Stimulated activated CD8-positive, alpha-beta memory T cell treated with anti-CD3 and anti-CD28 coated beads, Interleukin-15, amount 100 ng/mL, for 4 hours (primary cell): Measurements from ENCODE around the gene NAPEPLD.
"Not testable (repeated sequence)": the region's sequence is repeated elsewhere in the genome, so short reads cannot be mapped to it uniquely, and the experiment has no call there.

Experiments used
- DNase-seq, 2 donors: peaks; one replicate each; pipeline ENCODE4 v3.0.0-alpha.2; 2020; ENCODE audit warnings: low read depth in 2 of 2

The NAPEPLD gene

DNA sequence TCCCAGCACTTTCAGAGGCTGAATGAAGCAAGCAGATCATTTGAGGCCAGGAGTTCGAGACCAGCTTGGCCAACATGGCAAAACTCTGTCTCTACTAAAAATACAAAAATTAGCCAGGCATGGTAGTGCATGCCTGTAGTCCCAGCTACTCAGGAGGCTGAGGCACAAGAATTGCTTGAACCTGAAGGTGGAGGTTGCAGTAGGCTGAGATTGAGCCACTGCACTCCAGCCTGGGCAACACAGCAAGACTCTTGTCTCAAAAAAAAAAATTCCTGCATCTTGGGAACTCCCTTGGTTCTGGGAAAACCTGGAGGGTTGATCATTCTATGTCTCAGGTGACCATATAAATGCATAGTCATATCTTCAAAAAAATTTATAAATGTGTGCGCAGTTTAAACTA is 4.1 kb downstream of the NAPEPLD start:
- DNase-seq: not testable (repeated sequence)

DNA sequence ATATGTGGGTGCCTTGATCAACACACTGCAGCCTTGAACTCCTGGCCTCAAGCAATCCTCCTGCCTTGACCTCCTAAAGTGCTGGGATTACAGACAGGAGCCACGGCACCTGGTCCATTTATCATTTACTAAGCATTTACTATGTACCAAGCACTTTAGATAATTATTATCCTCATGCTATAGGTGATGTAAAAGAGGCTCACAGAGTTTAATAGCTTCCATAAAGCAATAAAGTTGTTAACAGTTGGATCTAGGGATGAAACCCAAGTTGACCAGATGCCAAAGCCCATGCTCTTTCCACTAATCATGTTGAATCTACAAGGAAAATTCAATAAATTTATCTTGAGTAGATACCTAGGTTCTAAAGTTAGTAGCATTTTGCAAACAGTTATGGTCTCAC is 5.0 kb downstream of the NAPEPLD start:
- no peak for DNase-seq

DNA sequence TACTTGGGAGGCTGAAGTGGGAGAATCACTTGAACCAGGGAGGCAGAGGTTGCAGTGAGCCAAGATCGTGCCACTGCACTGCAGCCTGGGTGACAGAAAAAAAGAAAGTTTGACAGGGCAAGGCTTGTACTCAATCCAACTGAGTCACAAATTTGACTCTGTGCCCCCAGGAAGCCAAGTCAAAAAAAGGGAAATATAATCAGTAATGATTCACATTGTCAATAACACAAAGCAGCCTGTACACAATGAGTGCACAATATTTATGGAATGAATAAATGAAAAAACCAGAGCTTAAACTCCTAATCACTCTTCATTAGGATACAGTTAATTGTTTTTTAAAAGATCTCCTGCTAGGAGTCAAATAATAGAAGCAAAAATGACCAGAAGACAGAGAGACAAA is 6.4 kb downstream of the NAPEPLD start:
- no peak for DNase-seq

DNA sequence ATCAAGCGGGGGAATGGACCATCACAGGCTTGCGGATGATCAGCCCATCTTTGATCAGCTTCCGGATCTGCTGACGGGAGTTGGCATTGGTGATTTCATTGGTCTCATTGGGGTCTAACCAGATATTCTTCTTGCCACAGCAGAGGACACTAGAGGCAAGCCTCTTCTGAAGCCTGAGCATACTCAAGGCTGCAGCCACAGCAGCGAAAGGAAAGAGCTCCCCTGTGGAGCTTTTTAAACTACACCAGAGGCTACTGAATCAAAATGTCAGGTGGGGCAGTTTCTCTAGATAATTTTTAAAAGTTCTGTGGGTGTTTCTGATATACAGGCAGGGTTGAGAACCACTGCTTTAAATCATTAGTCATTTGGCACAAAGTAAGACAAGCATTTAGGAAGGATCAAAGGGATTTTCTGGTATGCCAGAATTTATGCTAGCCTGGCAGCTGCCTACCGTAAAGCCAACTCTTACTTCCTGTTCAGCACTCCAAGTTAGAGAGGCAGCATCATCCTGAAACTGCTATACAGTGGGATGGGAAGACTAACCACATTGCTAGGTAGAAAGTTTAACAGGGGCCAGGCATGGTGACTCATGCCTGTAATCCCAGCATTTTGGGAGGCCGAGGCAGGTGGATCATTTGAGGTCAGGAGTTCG is 7.0 kb downstream of the NAPEPLD start:
- DNase-seq: no peak

DNA sequence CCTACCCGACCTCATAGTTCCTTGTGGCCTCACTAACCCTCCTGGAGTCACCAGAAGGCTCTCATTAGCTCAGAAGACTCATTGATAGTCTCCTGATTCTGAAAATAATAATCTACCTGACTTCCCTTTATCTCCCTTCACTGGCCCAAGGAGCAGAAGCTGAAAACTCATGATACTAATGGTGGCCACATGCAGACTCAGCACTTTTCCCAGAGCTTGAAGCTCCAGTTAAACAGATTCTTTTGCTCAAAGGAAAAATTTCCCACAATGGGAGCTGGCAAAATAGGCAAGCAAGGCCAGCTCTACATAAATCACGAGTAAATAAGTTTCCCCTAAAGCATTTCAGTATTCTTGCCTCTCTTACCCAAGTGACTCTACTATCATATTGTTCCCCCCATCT is 8.2 kb downstream of the NAPEPLD start:
- no peak for DNase-seq

DNA sequence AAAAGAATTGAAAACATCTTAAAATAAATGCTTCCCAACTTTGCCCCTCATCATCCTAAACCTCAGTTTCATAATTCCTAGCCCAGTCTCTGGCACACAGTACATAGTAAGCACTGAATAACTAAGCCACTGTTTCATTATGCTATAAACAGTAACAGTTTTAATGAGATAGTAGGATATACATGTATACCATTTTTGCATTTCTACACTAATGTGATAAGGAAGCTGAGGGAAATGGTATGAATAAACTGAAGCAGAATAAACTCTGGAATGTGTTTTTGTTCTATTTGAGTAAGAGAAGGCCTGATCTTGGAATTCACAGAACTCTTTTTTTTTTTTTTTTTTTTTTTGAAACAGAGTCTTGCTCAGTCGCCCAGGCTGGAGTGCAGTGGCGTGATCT is 8.8 kb downstream of the NAPEPLD start:
- no peak for DNase-seq

DNA sequence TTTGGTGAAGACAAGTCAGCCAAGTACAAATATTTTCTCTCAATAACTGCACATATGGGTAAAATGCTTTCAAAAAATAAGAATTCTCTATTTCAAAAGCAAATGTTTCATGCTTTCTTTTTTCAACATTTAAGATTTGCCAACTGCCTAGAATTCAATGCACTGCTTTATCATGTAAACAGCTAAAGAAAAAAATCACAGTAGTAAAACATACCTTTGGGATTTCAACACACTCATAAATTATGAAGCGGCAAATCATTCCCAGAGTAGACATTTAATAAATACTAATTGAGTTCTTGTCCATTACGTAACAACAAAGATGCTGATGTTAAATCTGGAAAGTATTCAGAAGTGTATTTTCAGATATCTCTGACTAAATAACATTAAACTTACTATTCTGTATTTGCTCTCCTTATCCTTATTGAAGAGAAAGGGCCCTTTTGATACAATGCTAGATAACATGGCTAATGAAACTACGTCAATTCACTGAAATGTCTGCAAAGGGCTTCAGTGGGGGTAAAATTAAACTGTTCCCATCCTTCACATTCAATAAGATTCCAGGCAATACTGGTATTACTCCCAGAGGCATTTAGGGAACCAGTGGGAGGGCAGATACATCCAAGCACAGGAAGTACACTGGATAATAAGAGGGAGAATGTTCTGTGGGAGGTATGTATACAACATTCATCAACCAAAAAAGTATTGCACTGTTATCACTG is 13.9 kb downstream of the NAPEPLD start:
- DNase-seq: no peak

DNA sequence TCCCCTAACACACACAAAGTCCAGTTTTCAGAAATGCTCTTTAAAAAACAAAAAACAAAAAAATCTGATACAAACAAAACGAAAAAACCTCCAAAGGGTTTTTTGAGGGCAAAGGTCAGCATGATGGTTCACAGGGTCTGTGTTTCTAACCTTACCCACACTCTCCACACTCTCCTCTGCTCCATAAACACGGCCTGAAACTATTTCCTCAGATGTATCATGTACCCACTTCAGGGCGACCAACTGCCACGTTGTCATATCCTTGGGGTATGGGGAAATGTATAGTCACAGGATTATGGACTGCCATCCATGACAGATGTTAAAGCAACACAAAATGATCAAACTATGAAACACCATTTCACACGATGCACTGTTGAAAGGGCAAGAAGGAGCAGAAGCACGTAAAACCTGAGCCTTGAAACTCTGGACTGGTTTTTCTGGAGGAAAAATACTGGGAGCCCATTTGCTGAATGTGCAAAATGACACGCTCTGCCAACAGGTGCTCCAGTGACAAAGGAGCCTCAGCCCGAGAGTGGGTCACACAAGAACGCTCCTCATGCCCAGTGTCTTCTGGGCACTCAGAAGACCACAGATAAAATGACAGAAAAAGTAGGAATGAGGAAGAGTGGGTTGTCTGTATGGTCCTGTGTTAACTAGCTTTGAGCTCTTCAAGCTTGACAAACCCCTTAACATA is 15.8 kb downstream of the NAPEPLD start:
- no peak for DNase-seq

DNA sequence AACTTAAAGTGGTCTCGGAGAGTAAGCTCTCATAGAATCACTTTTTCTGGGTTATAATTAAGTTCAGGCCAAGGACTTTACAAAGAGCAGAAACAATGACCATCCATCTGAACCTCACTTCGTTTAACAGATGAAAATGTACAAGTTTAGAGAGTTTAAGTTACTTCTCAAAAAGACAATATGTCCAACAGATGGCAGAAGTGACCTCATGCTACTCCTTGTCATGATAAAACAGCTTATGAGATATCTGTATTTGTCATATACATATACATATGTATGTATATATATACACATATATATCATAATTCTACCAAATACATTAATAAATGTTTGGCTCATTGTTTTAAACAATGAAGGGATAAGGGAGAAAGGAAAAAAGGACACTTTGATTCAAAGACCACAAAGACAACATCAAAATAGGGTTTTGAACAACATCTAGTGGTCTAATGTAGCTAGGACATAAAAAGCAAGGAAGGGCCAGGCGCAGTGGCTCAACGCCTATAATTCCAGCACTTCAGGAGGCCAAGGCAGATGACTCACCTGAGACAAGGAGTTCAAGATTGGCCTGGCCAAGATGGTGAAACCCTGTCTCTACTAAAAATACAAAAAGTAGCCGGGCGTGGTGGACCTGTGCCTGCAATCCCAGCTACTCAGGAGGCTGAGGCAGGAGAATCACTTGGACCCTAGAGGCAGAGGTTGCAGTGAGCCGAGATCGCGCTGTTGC is 17.8 kb downstream of the NAPEPLD start:
- no peak for DNase-seq

DNA sequence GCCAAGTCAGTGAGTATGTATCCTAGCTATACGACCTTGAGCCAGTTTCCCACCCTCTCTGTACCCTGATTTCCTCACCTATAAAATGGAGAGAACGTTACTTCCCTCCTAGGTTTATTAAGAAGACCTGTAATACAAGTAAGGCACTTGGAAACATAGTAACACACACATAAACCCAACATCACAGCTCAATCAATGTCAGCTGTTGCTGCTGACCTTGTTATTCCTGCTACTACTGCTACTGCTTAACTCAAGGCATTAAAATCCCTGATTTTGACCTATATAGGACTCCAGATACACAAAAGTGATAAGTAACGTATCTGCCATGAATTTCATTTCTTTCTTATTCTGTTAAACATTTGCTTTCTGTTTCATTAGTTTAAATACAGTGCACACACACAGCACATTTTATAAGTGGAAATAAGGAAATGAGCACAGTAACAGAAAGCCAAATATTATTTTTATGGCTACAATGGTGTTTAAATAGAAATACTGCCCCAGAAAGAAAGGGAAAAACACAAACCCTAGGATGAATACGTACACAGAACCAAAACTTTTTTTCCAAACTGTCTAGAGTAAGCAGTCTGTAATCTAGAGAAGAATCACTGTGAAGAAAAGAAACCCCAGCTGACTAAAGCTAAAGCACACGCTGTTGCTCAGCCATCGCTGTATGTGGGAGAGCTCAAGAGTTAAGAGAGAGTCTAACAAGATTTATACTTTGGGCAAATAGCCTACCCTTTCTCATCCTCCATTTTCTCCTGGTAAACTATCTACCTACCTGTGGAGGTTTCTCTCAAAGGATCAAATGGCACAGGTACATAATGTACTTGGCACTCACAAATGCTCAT is 19.0 kb downstream of the NAPEPLD start:
- no peak for DNase-seq

DNA sequence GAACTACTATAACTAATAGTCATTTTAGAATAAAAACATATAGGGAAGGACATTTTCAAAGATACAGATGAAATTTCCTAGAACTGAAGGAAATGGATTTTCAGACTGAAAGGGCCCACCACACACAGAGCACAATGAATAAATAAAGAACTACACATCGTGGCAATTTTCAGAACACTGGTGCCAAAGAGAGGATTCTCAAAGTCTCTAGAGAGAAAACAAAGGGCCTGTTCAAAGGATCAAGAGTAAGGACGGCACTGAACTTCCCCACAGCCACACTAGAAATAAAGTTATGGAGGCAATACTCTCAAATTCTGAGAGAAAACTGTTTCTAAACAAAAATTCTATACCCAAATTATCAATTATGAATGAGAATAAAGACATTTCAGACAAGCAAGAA is 21.9 kb downstream of the NAPEPLD start:
- DNase-seq: no peak

DNA sequence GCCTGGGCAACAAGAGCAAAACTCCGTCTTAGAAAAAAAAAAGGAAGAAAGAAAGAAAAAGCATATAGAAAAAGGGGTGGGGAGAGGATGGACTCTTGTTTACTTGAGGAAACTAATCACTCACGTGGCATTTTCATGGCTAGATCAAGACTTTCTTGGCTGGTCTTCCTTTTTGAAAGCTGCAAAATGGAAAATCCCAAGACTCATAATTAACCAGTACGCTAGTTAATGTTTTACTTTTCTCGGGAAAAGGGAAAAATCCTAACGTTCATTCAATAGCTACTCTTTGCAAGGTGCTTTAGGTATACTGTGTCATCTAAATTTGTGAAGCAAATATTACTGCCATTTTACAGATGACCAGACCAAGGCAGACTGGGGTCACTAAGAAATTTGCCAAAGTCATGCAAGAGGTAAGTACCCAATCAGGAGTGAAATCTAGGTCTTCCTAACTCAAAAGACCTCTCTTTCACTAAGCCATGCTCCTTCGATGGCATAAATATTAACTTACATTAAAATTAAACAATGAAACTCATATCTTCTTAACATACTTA is 24.4 kb downstream of the NAPEPLD start:
- no peak for DNase-seq

DNA sequence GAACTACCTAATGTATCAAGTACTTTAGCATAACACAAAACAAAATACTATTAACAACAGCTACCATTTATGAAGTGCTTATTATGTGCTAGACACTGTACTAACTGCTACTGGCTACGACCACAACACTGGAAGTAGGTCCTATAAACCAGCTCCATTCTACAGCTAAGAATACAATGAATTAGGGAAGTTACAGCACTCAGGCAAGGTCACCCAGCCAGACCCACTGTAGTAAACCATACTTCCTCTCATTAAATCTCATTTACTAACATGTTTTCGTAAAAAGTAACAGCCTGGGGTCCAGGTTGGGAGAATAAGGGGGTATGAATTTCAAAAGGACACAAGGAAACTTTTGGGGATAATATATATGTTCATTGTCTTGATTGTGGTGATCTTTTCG is 25.4 kb downstream of the NAPEPLD start:
- no peak for DNase-seq

DNA sequence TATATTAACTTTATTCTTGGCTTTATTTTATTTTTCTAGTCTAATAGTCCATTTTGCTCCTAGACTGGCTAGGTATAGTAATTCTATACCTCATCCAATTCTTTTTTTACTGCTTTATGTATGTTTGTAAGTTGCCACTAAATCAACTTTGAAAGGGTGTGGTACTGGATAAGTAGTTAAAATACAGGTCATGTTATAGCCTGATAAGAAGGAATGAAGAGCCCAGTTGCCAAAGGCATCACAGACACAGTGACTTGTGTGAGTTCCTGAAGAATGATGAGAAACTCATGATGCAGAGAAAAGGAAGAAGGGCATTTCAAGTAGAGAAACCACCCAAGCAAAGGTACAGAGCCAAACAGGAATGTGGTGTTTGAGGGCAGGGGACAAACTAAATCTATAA is 27.3 kb downstream of the NAPEPLD start:
- DNase-seq: no peak

DNA sequence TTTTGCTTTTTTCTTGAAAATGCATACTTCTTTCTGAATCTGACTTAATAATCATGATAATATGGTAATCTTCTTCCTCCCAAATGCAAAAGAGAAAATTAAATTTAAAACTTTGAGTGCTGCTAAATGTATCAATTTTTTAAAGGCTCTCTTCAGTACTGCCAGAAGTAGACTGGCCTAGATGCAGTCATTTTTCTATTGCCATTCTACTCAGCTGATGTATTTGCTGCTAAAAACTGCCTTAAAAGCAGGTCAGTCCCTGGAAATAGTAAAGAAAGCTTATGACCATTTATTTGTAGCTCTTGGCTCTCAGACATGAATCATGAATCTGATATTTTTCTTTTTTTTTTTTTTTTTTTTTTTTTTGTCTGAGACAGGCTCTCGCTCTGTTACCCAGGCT is 28.5 kb downstream of the NAPEPLD start:
- no peak for DNase-seq

DNA sequence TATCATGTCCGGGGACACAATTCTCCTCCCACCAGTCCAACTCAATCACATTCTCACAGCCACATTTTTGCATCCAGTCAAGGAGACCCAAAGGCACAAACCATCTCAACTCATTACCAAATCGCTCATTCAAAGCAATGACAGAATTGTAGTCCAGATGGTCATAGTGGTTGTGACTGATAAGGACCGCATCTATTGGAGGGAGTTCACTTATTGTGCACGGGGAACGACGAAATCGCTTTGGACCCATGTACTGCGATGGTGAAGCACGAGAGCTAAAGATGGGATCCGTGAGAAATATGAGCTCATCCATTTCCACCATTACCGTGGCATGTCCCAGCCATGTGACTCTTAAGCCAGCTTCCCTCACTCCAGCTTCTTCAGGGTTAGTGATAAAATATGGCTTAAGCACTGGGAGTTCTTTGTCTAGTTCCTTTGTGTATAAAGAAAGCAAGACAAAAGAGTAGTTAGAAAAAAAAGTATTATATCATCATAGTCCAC is 29.1 kb downstream of the NAPEPLD start:
- DNase-seq: no peak

DNA sequence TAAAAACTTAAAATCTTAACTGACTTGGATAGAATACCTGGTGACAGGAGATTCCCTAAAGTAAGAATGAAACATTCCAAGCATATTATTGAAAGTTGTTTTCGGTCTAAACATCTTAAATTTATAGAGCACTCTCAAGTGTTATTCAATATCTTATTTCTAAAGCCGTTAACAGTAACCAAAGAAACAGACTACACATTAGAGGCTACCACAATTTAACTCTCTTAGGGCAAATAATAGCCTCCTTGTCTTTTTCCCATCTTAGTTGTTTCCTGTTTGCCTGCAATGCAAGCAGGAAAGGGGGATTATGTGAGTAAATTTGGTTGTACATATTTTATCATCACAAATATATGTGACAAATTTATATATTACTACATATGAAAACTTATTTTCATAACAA is 31.4 kb downstream of the NAPEPLD start:
- DNase-seq: no peak

DNA sequence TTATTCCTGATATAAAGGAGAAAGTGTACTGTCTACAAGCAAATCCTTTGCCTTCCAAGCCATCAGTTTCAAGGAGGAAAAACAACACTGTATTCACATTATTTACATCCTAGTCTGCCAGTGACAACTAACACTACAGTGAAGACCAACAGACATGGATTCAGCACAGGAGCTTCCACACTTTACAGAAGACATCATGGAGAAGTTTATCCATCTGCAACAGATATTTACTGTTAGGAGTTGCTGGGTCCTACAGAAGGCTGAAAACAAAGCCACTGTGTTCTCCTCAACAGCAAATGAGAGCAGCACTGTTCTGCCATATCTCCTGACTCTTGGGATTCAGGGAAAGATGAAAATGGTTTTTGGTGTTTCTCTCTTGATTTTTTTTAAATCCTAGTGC is 31.9 kb downstream of the NAPEPLD start:
- no peak for DNase-seq

DNA sequence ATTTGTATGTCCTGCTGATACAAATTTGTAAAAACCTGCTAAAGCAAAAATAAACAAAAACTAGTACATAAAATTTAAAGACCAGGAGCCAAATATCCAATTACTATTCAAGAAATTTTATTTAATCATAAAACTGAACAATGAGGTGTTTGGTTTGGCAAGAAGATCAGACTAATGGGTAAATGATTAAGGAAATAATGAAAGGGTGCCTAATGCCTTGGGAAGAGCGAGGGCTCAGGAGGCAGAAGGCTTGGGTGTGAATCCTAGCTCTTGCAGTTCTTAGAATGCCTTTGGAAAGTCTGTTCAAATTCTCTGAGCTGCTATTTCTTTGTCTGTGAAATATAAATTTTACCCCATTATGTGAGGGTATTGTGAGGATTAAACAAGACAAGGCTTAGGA is 32.4 kb downstream of the NAPEPLD start:
- DNase-seq: no peak

DNA sequence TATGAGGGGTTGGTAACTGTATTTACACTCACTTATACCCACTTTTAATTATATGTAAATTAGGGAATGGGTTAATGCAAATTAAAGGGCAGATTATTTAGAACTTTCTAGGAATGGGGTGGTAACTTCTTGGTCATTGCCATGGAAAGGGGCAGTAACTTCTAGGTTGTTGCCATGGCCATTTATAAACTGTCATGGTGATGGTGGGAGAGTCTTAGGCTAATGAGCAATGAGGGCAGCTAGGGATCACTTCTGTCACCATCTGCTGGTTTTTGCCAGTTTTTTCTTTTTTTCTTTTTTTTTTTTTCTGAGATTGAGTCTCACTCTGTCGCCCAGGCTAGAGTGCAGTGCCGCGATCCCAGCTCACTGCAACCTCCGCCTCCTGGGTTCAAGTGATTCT is 33.1 kb downstream of the NAPEPLD start:
- DNase-seq: no peak

DNA sequence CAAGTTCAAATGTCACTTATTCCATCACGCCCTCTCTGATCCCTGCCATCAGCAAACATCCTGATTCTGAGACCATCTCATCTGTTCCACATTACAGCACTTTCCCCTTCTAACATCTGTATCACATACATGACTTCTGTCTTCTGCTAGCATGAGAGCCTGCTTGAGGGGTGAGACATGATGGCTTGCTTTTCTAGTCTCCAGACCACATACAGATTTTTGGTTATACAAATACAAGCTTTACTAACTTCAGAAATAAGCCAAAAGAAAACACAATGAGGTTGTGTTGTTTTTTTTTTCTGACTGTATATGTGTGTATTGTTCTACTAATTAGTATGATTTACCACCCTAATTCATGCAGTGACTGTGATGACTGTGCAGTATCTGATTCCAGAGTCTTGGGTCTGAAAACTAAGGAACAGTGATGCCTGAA is 34.3 kb downstream of the NAPEPLD start:
- no peak for DNase-seq
